ENCODE measurements around the gene TBC1D30.

GRCh38 chr12:64792128-64792527, 32.3 kb upstream of the TBC1D30 start:
- TF ChIP-seq CTCF (conservative IDR thresholded peaks at IDR 0.05) (no peak), ZFX (IDR thresholded peaks at IDR 0.05) (no peak)
